Esophagus muscularis mucosa (tissue), 4 donors: ENCODE results near the gene DOK7. TPM values are rescaled to one million over a fixed set of nuclear protein-coding genes. Genes with fewer than 3 reads are reported as not detected.

Experiments
- DNase-seq: peaks from one replicate; pipeline ENCODE4 v3.0.0-alpha.2; 2017; ENCODE audit errors: extremely low spot score
- H3K27ac ChIP-seq, 4 donors: fragments of 200-600 bp; sonication (generic); replicated peaks in 1 of 4; 1 replicate in 3 of 4; 2 replicates in 1 of 4; pipeline ENCODE4 v1.5.1; 2016 to 2019; ENCODE audit warnings: mild to moderate bottlenecking in 1 of 4
- H3K27me3 ChIP-seq, 4 donors: fragments of 200-600 bp; sonication (generic); one replicate each; pipeline versions ENCODE4 v1.5.1 to v1.6.0; 2016 to 2019
- H3K36me3 ChIP-seq, 4 donors: fragments of 200-600 bp; sonication (generic); one replicate each; pipeline ENCODE4 v1.5.1; 2016 to 2019
- H3K4me1 ChIP-seq, 4 donors: fragments of 200-600 bp; sonication (generic); one replicate each; pipeline ENCODE4 v1.5.1; 2016 to 2019
- H3K4me3 ChIP-seq, 4 donors: fragments of 200-600 bp; sonication (generic); 1 replicate in 2 of 4; 2 replicates in 2 of 4; pipeline ENCODE4 v1.5.1; 2016 to 2019; ENCODE audit warnings: mild to moderate bottlenecking in 4 of 4, moderate library complexity in 1 of 4
- H3K9me3 ChIP-seq, 4 donors: fragments of 200-600 bp; sonication (generic); 1 replicate in 3 of 4; 2 replicates in 1 of 4; pipeline ENCODE4 v1.5.1; 2016 to 2019
- CTCF ChIP-seq, 3 experiments: fragments of 200-600 bp in 2 of 3; fragments of 450-650 bp in 1 of 3; sonication (generic) in 2 of 3; IDR thresholded peaks; one replicate each; pipeline ENCODE4 v1.5.1; 2017 to 2019; ENCODE audit warnings: antibody characterized with exemption in 3 of 3, mild to moderate bottlenecking in 2 of 3, moderate library complexity in 1 of 3
- EP300 ChIP-seq: sonication (generic); formaldehyde crosslinking; IDR thresholded peaks from one replicate; pipeline ENCODE4 v1.6.1; 2017; ENCODE audit warnings: antibody characterized with exemption
- POLR2A ChIP-seq: fragments of 450-650 bp; IDR thresholded peaks from one replicate; pipeline ENCODE4 v1.6.1; 2017; ENCODE audit warnings: antibody characterized with exemption, moderate library complexity, mild to moderate bottlenecking, low read depth
- POLR2AphosphoS5 ChIP-seq, 2 donors: sonication (generic); formaldehyde crosslinking; IDR thresholded peaks; one replicate each; pipeline ENCODE4 v1.6.1; 2017; ENCODE audit warnings: antibody characterized with exemption in 2 of 2
- WGBS: methylation state at CpG from one replicate; pipeline ENCODE4 v1.1.5; 2018; 5-methylcytosine and 5-hydroxymethylcytosine counted together
- intact Hi-C: fragments of 100-400 bp; cut with DNase I; formaldehyde crosslinking; loops from one replicate; pipeline ENCODE4 v1.15.1; 2023
- total RNA-seq, 4 donors: library from RNA; depleted of rRNA; stranded (reverse); fragments of >200 nt; gene quantifications; one replicate each; pipeline versions ENCODE4 v1.1.0 to v1.2.1, GENCODE V29; 2016

The DOK7 gene
- total RNA-seq, 4 donors from 2014 or later = 0.50 to 1.7 (median 1.4) TPM

DNA sequence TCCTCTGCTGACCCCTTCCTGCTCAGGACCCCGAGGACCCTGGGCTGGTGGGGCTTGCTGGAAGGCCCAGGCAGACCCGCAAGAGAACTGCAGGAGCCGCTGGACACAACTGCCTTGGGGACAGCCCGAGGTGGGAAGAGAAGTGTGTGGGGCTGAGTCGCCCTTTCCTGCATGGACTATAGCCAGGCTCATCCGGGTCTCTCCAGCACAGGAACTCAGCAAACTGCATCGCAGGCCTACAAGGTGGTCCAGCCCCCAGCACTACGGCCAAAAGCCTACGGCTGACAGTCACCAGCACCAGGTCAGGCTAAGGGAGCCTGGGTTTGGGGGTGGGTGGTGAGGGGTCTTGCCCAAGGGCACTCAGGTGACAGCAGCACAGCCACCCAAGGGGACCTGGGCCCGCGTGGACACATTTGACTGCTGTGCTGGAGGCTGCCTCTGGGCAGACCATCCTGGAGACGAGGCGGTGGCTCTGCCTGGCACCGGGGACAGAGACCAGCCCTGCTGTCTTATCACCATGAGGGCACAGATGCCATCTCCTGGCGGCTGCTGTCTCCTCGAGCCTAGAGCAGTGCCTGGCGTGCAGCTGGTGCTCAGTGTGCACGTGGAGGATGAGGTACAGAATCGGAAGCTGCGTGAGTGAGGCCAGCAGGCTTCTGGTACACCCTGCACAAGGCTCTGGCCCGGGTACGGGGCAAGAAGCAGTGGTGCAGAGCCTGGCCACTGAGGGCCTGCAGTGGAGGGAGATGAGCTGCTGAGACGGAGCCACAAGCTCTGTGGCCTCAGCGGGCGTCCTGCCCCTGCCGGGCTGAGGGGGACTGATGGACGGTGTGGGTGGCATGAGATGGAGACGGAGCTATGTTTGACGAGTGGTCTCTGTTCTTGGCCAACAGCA lies 54.0 kb downstream of the DOK7 start:
- Histone ChIP-seq H3K36me3 (peaks cover 91 to 100% (median 100%) of the 10 kb centered on the region in 4 donors), H3K27ac (no peak overlapping the region), H3K4me3 (no peak overlapping the region), H3K9me3 (no peaks in the 10 kb centered on the region), H3K27me3 (no peaks in the 10 kb centered on the region), H3K4me1 (no peaks in the 10 kb centered on the region)
- intact Hi-C loops = no loop called here
- no peak for DNase-seq
- WGBS = 91% methylated on average over 20 of the region's 29 CpGs
- TF ChIP-seq CTCF (IDR thresholded peaks at IDR 0.05) (no peak), POLR2AphosphoS5 (IDR thresholded peaks at IDR 0.05) (no peak), EP300 (no peak), POLR2A (no peak)

GRCh38 chr4:3517731-3518510 lies 54.8 kb downstream of the DOK7 start:
- 91% methylated on average over 22 of the region's 49 CpGs for WGBS
- TF ChIP-seq POLR2A (no peak), CTCF (IDR thresholded peaks at IDR 0.05) (no peak), EP300 (no peak), POLR2AphosphoS5 (IDR thresholded peaks at IDR 0.05) (no peak)
- H3K27ac ChIP-seq = no peak overlapping the region
- H3K4me3 ChIP-seq = no peak overlapping the region
- intact Hi-C loops = no loop called here
- H3K4me1 ChIP-seq = no peaks in the 10 kb centered on the region
- peaks cover 87 to 100% (median 100%) of the 10 kb centered on the region in 4 donors for H3K36me3 ChIP-seq
- H3K9me3 ChIP-seq = no peaks in the 10 kb centered on the region
- no peaks in the 10 kb centered on the region for H3K27me3 ChIP-seq
- DNase-seq = no peak

DNA sequence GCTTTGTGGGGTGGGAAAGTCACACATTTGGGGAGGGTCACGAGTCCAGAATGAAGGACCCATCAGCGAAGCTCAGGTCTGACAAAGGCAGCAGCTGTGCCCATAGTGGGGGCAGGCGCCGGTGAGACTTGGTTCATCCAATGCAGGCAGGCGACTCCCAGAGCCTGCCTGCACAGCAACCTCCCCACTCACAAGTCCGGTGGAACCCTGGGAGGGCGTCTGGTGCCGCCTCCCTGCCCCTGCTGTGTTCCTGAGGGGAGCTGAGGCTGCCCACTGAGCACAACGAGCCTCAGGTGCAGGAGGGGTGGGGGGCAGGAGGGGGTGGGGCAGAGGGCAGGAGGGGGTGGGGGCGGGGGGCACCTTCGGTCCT lies 55.4 kb downstream of the DOK7 start:
- Histone ChIP-seq H3K36me3 (peaks cover 88 to 100% (median 100%) of the 10 kb centered on the region in 4 donors), H3K4me1 (no peaks in the 10 kb centered on the region), H3K27me3 (no peaks in the 10 kb centered on the region), H3K27ac (no peak overlapping the region), H3K4me3 (no peak overlapping the region), H3K9me3 (no peaks in the 10 kb centered on the region)
- TF ChIP-seq EP300 (no peak), POLR2A (no peak), POLR2AphosphoS5 (IDR thresholded peaks at IDR 0.05) (no peak), CTCF (IDR thresholded peaks at IDR 0.05) (no peak)
- DNase-seq = no peak
- intact Hi-C loops = no loop called here
- no CpG with 5 or more reads among the region's 11 CpGs for WGBS

GRCh38 chr4:3518941-3519340 lies 55.8 kb downstream of the DOK7 start:
- Histone ChIP-seq H3K27me3 (no peaks in the 10 kb centered on the region), H3K9me3 (no peaks in the 10 kb centered on the region), H3K4me3 (no peak overlapping the region), H3K4me1 (no peaks in the 10 kb centered on the region), H3K27ac (no peak overlapping the region), H3K36me3 (peaks cover 88 to 100% (median 100%) of the 10 kb centered on the region in 4 donors)
- DNase-seq = no peak
- WGBS = 89% methylated on average over 17 of the region's 18 CpGs
- TF ChIP-seq CTCF (IDR thresholded peaks at IDR 0.05) (no peak), POLR2AphosphoS5 (IDR thresholded peaks at IDR 0.05) (no peak), POLR2A (no peak), EP300 (no peak)
- intact Hi-C loops = no loop called here
